ENCODE data around the gene COG8. TPM values are rescaled to one million over a fixed set of nuclear protein-coding genes. Genes with fewer than 3 reads are reported as not detected.

COG8 gene
- total RNA-seq, 1 donor from 2014 or later, result 46.2 TPM

DNA sequence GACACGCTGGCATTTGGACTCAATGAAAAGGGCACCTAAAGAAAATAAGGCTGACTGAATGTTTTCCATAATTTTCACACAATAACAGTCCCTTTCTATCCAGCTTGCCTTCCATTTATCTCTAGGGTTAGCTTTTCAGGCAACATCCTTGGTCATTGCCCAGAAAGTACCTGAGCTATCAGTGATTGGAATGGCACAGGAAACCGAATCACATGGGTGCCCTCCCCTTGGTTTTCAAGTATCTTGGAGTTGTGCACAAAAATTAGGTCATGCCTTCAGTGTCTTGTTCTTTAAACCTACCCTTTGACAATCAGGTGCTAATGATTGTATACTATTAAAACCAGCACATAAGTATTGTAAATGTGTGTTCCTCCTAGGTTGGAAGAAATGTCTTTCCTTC lies 31.5 kb downstream of the COG8 start:
- Histone ChIP-seq H3K27me3 (no peaks in the 10 kb centered on the region), H3K4me1 (peaks cover 17% of the 10 kb centered on the region), H3K36me3 (peaks cover 0 to 8% of the 10 kb centered on the region in 2 donors), H3K4me3 (no peak overlapping the region), H3K9me3 (no peaks in the 10 kb centered on the region), H3K27ac (no peak overlapping the region)
- intact Hi-C loops (cut with DNase I), result no loop called here
- TF ChIP-seq POLR2A (IDR thresholded peaks at IDR 0.05) (no peak), POLR2AphosphoS5 (IDR thresholded peaks at IDR 0.05; ENCODE audit: insufficient read depth in 1 of 2, low read depth in 1 of 2) (no peak)
- TF ChIP-seq, protein P1, sequence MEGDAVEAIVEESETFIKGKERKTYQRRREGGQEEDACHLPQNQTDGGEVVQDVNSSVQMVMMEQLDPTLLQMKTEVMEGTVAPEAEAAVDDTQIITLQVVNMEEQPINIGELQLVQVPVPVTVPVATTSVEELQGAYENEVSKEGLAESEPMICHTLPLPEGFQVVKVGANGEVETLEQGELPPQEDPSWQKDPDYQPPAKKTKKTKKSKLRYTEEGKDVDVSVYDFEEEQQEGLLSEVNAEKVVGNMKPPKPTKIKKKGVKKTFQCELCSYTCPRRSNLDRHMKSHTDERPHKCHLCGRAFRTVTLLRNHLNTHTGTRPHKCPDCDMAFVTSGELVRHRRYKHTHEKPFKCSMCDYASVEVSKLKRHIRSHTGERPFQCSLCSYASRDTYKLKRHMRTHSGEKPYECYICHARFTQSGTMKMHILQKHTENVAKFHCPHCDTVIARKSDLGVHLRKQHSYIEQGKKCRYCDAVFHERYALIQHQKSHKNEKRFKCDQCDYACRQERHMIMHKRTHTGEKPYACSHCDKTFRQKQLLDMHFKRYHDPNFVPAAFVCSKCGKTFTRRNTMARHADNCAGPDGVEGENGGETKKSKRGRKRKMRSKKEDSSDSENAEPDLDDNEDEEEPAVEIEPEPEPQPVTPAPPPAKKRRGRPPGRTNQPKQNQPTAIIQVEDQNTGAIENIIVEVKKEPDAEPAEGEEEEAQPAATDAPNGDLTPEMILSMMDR (IDR thresholded peaks at IDR 0.05), result no peak
- DNase-seq (ENCODE audit: extremely low spot score in 2 of 2), result no peak

GRCh38 chr16:69307091-69307490 lies 32.3 kb downstream of the COG8 start:
- no peak overlapping the region for H3K4me3 ChIP-seq
- no peaks in the 10 kb centered on the region for H3K9me3 ChIP-seq
- intact Hi-C loops (cut with DNase I), result no loop called here
- no peak for DNase-seq (ENCODE audit: extremely low spot score in 2 of 2)
- H3K4me1 ChIP-seq, result peaks cover 9% of the 10 kb centered on the region
- no peak overlapping the region for H3K27ac ChIP-seq
- H3K27me3 ChIP-seq, result no peaks in the 10 kb centered on the region
- peaks cover 0 to 8% of the 10 kb centered on the region in 2 donors for H3K36me3 ChIP-seq
- TF ChIP-seq, protein P1 (IDR thresholded peaks at IDR 0.05), result no peak
- TF ChIP-seq POLR2AphosphoS5 (IDR thresholded peaks at IDR 0.05; ENCODE audit: insufficient read depth in 1 of 2, low read depth in 1 of 2) (no peak), POLR2A (IDR thresholded peaks at IDR 0.05) (no peak)

GRCh38 chr16:69306031-69306430 lies 33.3 kb downstream of the COG8 start:
- H3K4me1 ChIP-seq, result peaks cover 5% of the 10 kb centered on the region
- H3K27me3 ChIP-seq, result no peaks in the 10 kb centered on the region
- H3K9me3 ChIP-seq, result no peaks in the 10 kb centered on the region
- no peak overlapping the region for H3K27ac ChIP-seq
- no peak for DNase-seq (ENCODE audit: extremely low spot score in 2 of 2)
- H3K4me3 ChIP-seq, result no peak overlapping the region
- intact Hi-C loops (cut with DNase I), result no loop called here
- peaks cover 0 to 18% of the 10 kb centered on the region in 2 donors for H3K36me3 ChIP-seq
- TF ChIP-seq, protein P1 (IDR thresholded peaks at IDR 0.05), result no peak
- no peak for TF ChIP-seq POLR2AphosphoS5 (IDR thresholded peaks at IDR 0.05; ENCODE audit: insufficient read depth in 1 of 2, low read depth in 1 of 2)
- TF ChIP-seq POLR2A (IDR thresholded peaks at IDR 0.05), result no peak

GRCh38 chr16:69302301-69302700 lies 37.1 kb downstream of the COG8 start:
- H3K36me3 ChIP-seq, result peaks cover 0 to 36% of the 10 kb centered on the region in 2 donors
- no peaks in the 10 kb centered on the region for H3K4me1 ChIP-seq
- intact Hi-C loops (cut with DNase I), result no loop called here
- H3K27me3 ChIP-seq, result no peaks in the 10 kb centered on the region
- no peak overlapping the region for H3K4me3 ChIP-seq
- TF ChIP-seq POLR2AphosphoS5 (IDR thresholded peaks at IDR 0.05; ENCODE audit: insufficient read depth in 1 of 2, low read depth in 1 of 2), result no peak
- TF ChIP-seq, protein P1 (IDR thresholded peaks at IDR 0.05), result no peak
- TF ChIP-seq POLR2A (IDR thresholded peaks at IDR 0.05), result no peak
- DNase-seq (ENCODE audit: extremely low spot score in 2 of 2), result peak; percentile 9 to 22
- H3K9me3 ChIP-seq, result no peaks in the 10 kb centered on the region
- no peak overlapping the region for H3K27ac ChIP-seq

DNA sequence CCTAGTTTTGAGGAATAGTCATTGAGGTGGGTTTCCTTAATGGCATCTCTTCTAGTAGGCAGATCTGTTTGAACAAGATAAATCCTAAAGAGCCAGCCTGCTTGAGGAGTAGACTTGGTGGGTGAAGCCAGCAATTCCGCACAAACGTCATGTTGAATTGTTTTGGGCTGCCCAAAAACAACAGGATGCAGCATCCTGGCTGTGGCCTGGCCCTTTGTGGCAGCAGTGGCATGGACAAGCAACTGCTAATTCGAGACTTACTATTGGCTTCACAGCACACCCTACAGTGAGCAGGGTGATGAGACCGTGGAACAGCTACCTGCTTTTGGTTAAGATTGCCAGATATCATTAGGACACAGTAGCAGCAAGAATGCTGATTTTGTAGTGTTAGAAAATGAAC lies 37.5 kb downstream of the COG8 start:
- Histone ChIP-seq H3K27ac (no peak overlapping the region), H3K4me3 (no peak overlapping the region), H3K4me1 (no peaks in the 10 kb centered on the region), H3K27me3 (no peaks in the 10 kb centered on the region), H3K9me3 (no peaks in the 10 kb centered on the region), H3K36me3 (peaks cover 0 to 36% of the 10 kb centered on the region in 2 donors)
- TF ChIP-seq POLR2AphosphoS5 (IDR thresholded peaks at IDR 0.05; ENCODE audit: insufficient read depth in 1 of 2, low read depth in 1 of 2), result no peak
- TF ChIP-seq, protein P1 (IDR thresholded peaks at IDR 0.05), result no peak
- TF ChIP-seq POLR2A (IDR thresholded peaks at IDR 0.05), result no peak
- intact Hi-C loops (cut with DNase I), result no loop called here
- peak in 1 of 2 donors; percentile 32 for DNase-seq (ENCODE audit: extremely low spot score in 2 of 2)

All from vagina (tissue), 2 donors.